ENCODE results near the gene MGMT. TPM values are rescaled to one million over a fixed set of nuclear protein-coding genes. Genes with fewer than 3 reads are reported as not detected.

The MGMT gene
- total RNA-seq, 1 experiment from 2014 or later = 11.5 TPM

- TF ChIP-seq FOSL1 (IDR thresholded peaks at IDR 0.05; ENCODE audit: low read depth) (no peak), SIN3A (IDR thresholded peaks at IDR 0.05; ENCODE audit: low read depth) (no peak), EGR1 (IDR thresholded peaks at IDR 0.05; ENCODE audit: low read depth) (no peak), EZH2 (IDR thresholded peaks at IDR 0.05) (no peak), SRF (IDR thresholded peaks at IDR 0.05; ENCODE audit: low read depth) (no peak), ATF3 (IDR thresholded peaks at IDR 0.05) (no peak), EZH2phosphoT487 (IDR thresholded peaks at IDR 0.05; ENCODE audit: borderline replicate concordance) (no peak), ZNF274 (IDR thresholded peaks at IDR 0.05; ENCODE audit: low read depth, low read length) (no peak), TCF7L2 (IDR thresholded peaks at IDR 0.05; ENCODE audit: borderline replicate concordance, extremely low read depth, insufficient read depth, insufficient read length) (no peak), YY1 (IDR thresholded peaks at IDR 0.05; ENCODE audit: extremely low read depth, insufficient replicate concordance, low read depth, low read length) (no peak), POLR2A (IDR thresholded peaks at IDR 0.05; ENCODE audit: borderline replicate concordance, extremely low read depth, insufficient read depth, insufficient read length) (no peak)
- TF ChIP-seq, protein P1, sequence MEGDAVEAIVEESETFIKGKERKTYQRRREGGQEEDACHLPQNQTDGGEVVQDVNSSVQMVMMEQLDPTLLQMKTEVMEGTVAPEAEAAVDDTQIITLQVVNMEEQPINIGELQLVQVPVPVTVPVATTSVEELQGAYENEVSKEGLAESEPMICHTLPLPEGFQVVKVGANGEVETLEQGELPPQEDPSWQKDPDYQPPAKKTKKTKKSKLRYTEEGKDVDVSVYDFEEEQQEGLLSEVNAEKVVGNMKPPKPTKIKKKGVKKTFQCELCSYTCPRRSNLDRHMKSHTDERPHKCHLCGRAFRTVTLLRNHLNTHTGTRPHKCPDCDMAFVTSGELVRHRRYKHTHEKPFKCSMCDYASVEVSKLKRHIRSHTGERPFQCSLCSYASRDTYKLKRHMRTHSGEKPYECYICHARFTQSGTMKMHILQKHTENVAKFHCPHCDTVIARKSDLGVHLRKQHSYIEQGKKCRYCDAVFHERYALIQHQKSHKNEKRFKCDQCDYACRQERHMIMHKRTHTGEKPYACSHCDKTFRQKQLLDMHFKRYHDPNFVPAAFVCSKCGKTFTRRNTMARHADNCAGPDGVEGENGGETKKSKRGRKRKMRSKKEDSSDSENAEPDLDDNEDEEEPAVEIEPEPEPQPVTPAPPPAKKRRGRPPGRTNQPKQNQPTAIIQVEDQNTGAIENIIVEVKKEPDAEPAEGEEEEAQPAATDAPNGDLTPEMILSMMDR (IDR thresholded peaks at IDR 0.05 in 2 of 3, conservative IDR thresholded peaks at IDR 0.05 in 1 of 3; ENCODE audit: borderline replicate concordance in 1 of 3, insufficient read depth in 1 of 3, low read depth in 2 of 3, low read length in 2 of 3) = no peak
- TF ChIP-seq, protein P2, sequence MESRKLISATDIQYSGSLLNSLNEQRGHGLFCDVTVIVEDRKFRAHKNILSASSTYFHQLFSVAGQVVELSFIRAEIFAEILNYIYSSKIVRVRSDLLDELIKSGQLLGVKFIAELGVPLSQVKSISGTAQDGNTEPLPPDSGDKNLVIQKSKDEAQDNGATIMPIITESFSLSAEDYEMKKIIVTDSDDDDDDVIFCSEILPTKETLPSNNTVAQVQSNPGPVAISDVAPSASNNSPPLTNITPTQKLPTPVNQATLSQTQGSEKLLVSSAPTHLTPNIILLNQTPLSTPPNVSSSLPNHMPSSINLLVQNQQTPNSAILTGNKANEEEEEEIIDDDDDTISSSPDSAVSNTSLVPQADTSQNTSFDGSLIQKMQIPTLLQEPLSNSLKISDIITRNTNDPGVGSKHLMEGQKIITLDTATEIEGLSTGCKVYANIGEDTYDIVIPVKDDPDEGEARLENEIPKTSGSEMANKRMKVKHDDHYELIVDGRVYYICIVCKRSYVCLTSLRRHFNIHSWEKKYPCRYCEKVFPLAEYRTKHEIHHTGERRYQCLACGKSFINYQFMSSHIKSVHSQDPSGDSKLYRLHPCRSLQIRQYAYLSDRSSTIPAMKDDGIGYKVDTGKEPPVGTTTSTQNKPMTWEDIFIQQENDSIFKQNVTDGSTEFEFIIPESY (IDR thresholded peaks at IDR 0.05; ENCODE audit: extremely low read depth, insufficient replicate concordance, low read length) = no peak
- TF ChIP-seq, protein P3, sequence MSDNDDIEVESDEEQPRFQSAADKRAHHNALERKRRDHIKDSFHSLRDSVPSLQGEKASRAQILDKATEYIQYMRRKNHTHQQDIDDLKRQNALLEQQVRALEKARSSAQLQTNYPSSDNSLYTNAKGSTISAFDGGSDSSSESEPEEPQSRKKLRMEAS (IDR thresholded peaks at IDR 0.05) = no peak
- ChIA-PET POLR2A (no interaction called here), CTCF (no interaction called here), RAD21 (ENCODE audit: low non-redundant PET in 1 of 2, low total read pairs in 2 of 2, uncharacterized antibody in 2 of 2, unreplicated experiment in 2 of 2) (no interaction called here)
- no peaks in the 10 kb centered on the region for H3K27me3 ChIP-seq (ENCODE audit: insufficient read depth, low read length)
- peaks cover under 1 to 1% of the 10 kb centered on the region in 2 experiments; a peak in 2 of 4 replicates for H3K9me3 ChIP-seq (ENCODE audit: control insufficient read depth in 1 of 2, insufficient read depth in 1 of 2, low read depth in 1 of 2, low read length in 2 of 2)
- no peaks in the 10 kb centered on the region; a peak in 1 of 4 replicates for H3K36me3 ChIP-seq (ENCODE audit: control insufficient read depth in 1 of 2, insufficient read depth in 2 of 2, low read length in 2 of 2)
- H3K79me2 ChIP-seq (ENCODE audit: insufficient read depth, low read length) = no peaks in the 10 kb centered on the region
- ATAC-seq = no peak
- no peak overlapping the region for H2AFZ ChIP-seq (ENCODE audit: low read depth, low read length, poor library complexity, severe bottlenecking)
- no peak overlapping the region for H3K4me2 ChIP-seq (ENCODE audit: low read length)
- no peaks in the 10 kb centered on the region for H4K20me1 ChIP-seq (ENCODE audit: insufficient read depth)
- no peak overlapping the region for H3K4me3 ChIP-seq (replicated peaks in 1 of 2; ENCODE audit: low read depth in 1 of 2, low read length in 2 of 2)
- no peaks in the 10 kb centered on the region for H3K4me1 ChIP-seq (ENCODE audit: control insufficient read depth in 1 of 2, insufficient read depth in 2 of 2, low read length in 2 of 2)
- H3K9ac ChIP-seq (ENCODE audit: low read length) = no peak overlapping the region
- no peaks in the 10 kb centered on the region for H3K9me2 ChIP-seq (ENCODE audit: insufficient read depth)
- no TSS peak for BruUV-seq (replicated peaks)
- no peak overlapping the region for H3K27ac ChIP-seq (ENCODE audit: low read depth, low read length)
- DNase-seq (ENCODE audit: low read depth, low spot score) = no peak
- intact Hi-C loops (cut with micrococcal nuclease) = no loop called here
Observed at GRCh38 chr10:129500617-129501339, 33.7 kb downstream of the MGMT start.
